Hepatocyte (in vitro differentiated cells): Measurements from ENCODE around the gene ZNF462.

Experiments used
- EZH2 ChIP-seq: fragments of 200-600 bp; sonication (generic); IDR thresholded peaks from 2 replicates; pipeline ENCODE4 v1.6.1; 2016; ENCODE audit warnings: antibody characterized with exemption, mild to moderate bottlenecking, borderline replicate concordance
- EZH2phosphoT487 ChIP-seq: fragments of 200-600 bp; sonication (generic); IDR thresholded peaks from one replicate; pipeline ENCODE4 v1.6.1; 2018; ENCODE audit warnings: antibody characterized with exemption, mild to moderate bottlenecking, low read depth, moderate library complexity; ENCODE audit not compliant: unreplicated experiment, severe bottlenecking
- TF ChIP-seq, protein P1 (sequence below): fragments of 200-600 bp; sonication (generic); IDR thresholded peaks from 2 replicates; pipeline ENCODE4 v1.5.1; 2016; ENCODE audit warnings: antibody characterized with exemption, mild to moderate bottlenecking; ENCODE audit not compliant: poor library complexity

DNA sequence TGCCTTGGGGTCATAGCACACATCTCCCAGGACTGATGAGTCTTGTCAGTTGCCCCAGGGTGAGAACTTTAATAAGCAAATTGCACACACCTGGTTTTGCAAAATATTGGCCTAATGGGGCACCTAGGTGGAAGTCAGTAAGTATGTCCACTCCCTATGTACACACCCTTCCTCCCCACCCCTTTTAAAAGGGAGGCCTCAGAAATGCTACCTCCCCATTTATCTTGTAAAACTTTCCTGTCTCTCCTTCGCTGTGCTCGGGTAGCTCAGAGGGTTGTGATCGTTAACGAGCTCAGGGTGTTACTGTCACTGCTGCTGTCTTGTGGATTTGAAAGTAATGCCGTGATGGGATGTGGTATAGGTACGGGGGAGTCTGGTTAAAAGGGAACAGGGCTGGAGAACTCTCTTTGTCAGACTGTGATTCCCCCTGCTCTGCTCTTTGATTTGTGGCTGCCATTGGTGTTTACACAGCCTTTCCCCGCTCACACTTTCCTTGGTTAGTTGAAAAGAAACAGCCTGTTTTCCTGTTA lies 26.2 kb downstream of the ZNF462 start:
- TF ChIP-seq, protein P1, sequence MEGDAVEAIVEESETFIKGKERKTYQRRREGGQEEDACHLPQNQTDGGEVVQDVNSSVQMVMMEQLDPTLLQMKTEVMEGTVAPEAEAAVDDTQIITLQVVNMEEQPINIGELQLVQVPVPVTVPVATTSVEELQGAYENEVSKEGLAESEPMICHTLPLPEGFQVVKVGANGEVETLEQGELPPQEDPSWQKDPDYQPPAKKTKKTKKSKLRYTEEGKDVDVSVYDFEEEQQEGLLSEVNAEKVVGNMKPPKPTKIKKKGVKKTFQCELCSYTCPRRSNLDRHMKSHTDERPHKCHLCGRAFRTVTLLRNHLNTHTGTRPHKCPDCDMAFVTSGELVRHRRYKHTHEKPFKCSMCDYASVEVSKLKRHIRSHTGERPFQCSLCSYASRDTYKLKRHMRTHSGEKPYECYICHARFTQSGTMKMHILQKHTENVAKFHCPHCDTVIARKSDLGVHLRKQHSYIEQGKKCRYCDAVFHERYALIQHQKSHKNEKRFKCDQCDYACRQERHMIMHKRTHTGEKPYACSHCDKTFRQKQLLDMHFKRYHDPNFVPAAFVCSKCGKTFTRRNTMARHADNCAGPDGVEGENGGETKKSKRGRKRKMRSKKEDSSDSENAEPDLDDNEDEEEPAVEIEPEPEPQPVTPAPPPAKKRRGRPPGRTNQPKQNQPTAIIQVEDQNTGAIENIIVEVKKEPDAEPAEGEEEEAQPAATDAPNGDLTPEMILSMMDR: no peak
- TF ChIP-seq EZH2 (no peak), EZH2phosphoT487 (no peak)
